Ectodermal cell (in vitro differentiated cells): Measurements from ENCODE around the gene CTNNBL1.

ENCODE experiments used
- H3K27ac ChIP-seq: 2 replicates; pipeline ENCODE4 v1.7.0; 2013; ENCODE audit warnings: mild to moderate bottlenecking, low read depth, low read length; ENCODE audit not compliant: insufficient read depth, poor library complexity, severe bottlenecking
- H3K27me3 ChIP-seq: 2 replicates; pipeline ENCODE4 v1.7.0; 2013; ENCODE audit warnings: mild to moderate bottlenecking, low read length; ENCODE audit not compliant: insufficient read depth, control insufficient read depth, poor library complexity, severe bottlenecking
- H3K36me3 ChIP-seq: one replicate; pipeline ENCODE4 v1.7.0; 2013; ENCODE audit warnings: low read length; ENCODE audit not compliant: control insufficient read depth, insufficient read depth
- H3K4me1 ChIP-seq: one replicate; pipeline ENCODE4 v1.7.0; 2013; ENCODE audit warnings: low read length; ENCODE audit not compliant: control insufficient read depth, insufficient read depth
- H3K4me3 ChIP-seq: 2 replicates; pipeline ENCODE4 v1.7.0; 2013; ENCODE audit warnings: low read depth, low read length, control low read depth; ENCODE audit not compliant: insufficient read depth
- H3K9me3 ChIP-seq: 2 replicates; pipeline ENCODE4 v1.7.0; 2013; ENCODE audit warnings: mild to moderate bottlenecking, low read length, moderate library complexity; ENCODE audit not compliant: control insufficient read depth
- WGBS, 2 experiments: methylation state at CpG; one replicate each; pipeline ENCODE4 v1.1.7; 2013; ENCODE audit warnings: missing lambda C conversion rate in 2 of 2; 5-methylcytosine and 5-hydroxymethylcytosine counted together

The CTNNBL1 gene

GRCh38 chr20:37882961-37883712, 189.3 kb downstream of the CTNNBL1 start:
- 88 to 90% methylated on average over 16 of the region's 16 CpGs for WGBS, 2 experiments
- Histone ChIP-seq H3K4me1 (peaks cover 7% of the 10 kb centered on the region), H3K27ac (no peak overlapping the region)

DNA sequence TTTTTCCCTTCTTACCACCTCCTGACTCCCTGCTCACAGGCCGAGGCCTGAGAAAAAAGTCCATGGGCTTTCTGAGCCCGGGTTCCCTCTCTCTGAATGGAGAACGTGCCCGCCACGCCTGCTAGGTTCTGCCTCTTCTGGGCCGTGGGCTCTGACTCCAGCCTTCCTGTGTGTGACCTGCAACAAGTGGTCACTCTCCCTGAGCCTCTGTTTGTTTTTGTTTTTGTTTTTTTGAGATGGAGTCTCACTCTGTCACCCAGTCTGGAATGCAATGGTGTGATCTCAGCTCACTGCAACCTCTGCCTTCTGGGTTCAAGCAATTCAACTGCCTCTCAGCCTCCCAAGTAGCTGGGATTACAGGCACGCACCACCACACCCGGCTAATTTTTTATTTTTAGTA, 191.2 kb downstream of the CTNNBL1 start:
- Histone ChIP-seq H3K27me3 (no peaks in the 10 kb centered on the region), H3K27ac (no peak overlapping the region), H3K4me3 (no peak overlapping the region), H3K36me3 (no peaks in the 10 kb centered on the region), H3K4me1 (peaks cover 7% of the 10 kb centered on the region), H3K9me3 (no peaks in the 10 kb centered on the region)
- 90 to 94% methylated on average over 8 of the region's 8 CpGs for WGBS, 2 experiments

More at GRCh38 chr20:37882961-37883712, 189.3 kb downstream of the CTNNBL1 start:
- H3K4me3 ChIP-seq, result no peak overlapping the region
- H3K9me3 ChIP-seq, result no peaks in the 10 kb centered on the region
- no peaks in the 10 kb centered on the region for H3K36me3 ChIP-seq
- H3K27me3 ChIP-seq, result no peaks in the 10 kb centered on the region

DNA sequence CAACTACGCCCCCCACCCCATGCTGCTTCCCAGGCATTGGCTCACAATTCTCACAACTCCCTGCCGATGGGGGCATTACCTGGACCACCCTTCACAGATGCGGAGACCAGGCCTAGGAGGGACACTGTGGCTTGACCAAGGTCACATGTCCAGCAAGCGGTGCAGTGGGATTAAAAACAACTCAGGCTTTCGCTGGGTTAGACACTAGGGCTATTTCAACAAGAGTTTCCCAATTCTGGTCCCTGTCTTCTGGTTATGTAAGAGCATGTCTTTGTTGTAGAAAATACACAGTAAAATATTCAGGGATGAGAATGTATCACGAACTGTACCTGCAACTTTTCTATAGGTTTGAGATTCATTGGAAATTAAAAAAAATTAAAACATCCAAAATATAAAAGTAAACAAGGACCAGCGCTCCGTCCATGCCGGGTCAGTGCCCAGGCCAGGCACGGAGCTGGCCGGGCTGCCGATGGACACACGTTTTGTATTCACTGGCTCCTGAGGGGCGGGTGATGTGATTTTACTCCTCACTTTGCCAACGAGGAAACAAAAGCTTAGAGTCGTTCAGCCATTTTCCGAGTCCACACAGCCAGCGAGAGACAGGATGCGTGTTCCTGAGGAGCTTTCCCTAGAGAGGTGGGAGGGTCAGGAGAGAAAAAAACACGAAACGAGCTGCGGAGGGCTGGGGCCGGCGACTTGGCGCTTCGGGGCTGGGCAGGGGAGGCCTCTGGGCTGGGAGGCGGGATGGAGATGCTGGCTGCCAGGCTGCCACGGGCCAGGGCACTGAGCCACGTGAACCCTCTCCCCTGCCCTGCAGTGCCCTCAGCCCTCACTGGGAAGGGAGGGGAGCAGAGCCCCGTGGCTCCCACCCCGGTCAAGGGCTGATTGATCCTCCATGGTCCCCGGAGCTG, 192.0 kb downstream of the CTNNBL1 start:
- no peaks in the 10 kb centered on the region for H3K36me3 ChIP-seq
- H3K9me3 ChIP-seq, result no peaks in the 10 kb centered on the region
- WGBS, 2 experiments, result 84 to 86% methylated on average over 31 to 32 of the region's 32 CpGs
- peaks cover 9% of the 10 kb centered on the region for H3K4me1 ChIP-seq
- H3K27me3 ChIP-seq, result no peaks in the 10 kb centered on the region
- no peak overlapping the region for H3K27ac ChIP-seq
- no peak overlapping the region for H3K4me3 ChIP-seq

DNA sequence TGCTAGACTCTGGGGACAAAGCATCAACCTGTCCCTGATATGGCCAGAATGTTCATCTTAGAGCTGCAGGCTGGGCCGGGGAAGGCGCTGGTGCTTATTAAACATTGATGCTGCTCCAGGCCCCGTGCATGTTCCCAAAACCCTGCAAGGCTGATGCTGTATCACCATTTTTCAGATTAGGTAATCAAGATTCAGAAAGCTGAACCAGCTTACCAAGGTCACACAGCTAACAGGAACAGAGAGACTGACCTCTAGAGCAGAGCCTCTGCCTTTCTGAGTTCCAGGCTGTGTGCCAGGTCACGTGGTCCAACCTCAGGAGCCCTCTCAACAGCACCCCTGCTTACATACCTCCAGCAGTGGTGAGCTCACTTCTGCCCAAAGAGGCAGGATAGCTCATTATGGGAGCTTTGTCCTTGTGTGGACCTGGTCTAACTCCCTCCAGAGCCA, 193.0 kb downstream of the CTNNBL1 start:
- WGBS, 2 experiments, result 94 to 95% methylated on average over 4 of the region's 4 CpGs
- Histone ChIP-seq H3K27ac (no peak overlapping the region), H3K36me3 (no peaks in the 10 kb centered on the region), H3K4me3 (no peak overlapping the region), H3K9me3 (no peaks in the 10 kb centered on the region), H3K27me3 (no peaks in the 10 kb centered on the region), H3K4me1 (peaks cover 12% of the 10 kb centered on the region)

DNA sequence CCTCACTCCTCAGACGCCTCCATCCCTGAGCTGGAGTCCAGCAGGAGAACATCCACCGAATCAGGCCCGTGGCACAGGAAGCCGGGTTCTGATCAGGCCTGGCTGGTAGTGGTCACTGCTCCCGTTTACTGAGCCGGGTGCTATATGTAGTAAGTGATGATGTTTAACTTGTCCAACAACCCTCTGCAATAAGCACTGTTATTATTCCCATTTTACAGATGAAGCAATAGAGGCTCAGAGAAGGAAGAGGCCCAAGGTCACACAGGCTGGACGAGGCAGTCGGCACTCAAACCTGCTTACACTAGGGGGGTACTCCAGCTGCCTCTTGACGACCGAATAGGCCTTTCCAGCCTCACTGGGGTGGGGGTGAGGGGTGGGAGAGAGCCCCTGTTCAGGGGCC, 194.8 kb downstream of the CTNNBL1 start:
- H3K4me1 ChIP-seq, result peaks cover 4% of the 10 kb centered on the region
- H3K27ac ChIP-seq, result no peak overlapping the region
- H3K36me3 ChIP-seq, result no peaks in the 10 kb centered on the region
- H3K9me3 ChIP-seq, result no peaks in the 10 kb centered on the region
- no peaks in the 10 kb centered on the region for H3K27me3 ChIP-seq
- 94 to 95% methylated on average over 9 to 10 of the region's 10 CpGs for WGBS, 2 experiments
- no peak overlapping the region for H3K4me3 ChIP-seq

DNA sequence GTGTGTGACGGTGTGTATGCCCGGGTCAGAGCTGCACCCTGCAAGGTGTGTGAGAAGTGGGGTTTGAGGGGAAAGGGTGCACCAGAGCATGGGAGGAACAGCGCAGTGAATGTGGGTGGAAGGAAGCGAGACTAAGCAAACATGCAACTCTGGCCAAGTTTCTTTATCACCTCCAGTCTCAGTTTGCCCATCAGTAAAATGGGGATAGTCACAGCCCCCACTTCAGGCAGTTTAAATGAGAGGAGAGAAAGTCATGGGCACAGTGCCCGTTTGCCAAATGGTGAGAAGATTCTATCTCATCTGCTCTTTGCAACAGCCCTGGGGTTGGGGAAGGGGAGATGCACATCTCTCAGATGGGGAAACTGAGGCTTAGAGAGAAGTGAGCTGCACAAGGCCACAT, 196.3 kb downstream of the CTNNBL1 start:
- 93% methylated on average over 5 of the region's 5 CpGs for WGBS, 2 experiments
- Histone ChIP-seq H3K9me3 (no peaks in the 10 kb centered on the region), H3K4me3 (no peak overlapping the region), H3K27me3 (no peaks in the 10 kb centered on the region), H3K27ac (no peak overlapping the region), H3K4me1 (peaks cover 4% of the 10 kb centered on the region), H3K36me3 (no peaks in the 10 kb centered on the region)

- Histone ChIP-seq H3K36me3 (no peaks in the 10 kb centered on the region), H3K4me1 (peaks cover 4% of the 10 kb centered on the region), H3K9me3 (no peaks in the 10 kb centered on the region), H3K27me3 (no peaks in the 10 kb centered on the region), H3K4me3 (no peak overlapping the region), H3K27ac (no peak overlapping the region)
- 82 to 86% methylated on average over 13 of the region's 13 CpGs for WGBS, 2 experiments
Measured at GRCh38 chr20:37890643-37891042, 196.8 kb downstream of the CTNNBL1 start.

DNA sequence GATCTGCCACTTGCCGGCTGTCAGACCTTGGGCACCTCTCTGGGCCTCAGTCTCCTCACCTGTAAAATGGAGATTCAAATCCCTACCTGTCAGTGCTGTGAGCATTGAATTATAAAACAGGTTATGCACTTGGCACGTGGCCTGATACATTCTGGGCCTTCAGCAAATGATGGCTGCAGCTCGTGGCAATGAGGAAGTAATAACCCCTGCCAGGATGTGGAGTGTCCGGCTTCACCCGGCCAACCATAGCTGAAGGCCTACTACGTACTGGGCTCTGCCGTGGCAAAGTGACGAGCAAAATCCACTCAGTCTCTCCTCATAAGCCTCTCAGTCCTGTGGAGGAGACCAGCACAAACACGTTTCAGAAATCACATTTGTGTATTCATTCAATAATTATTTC, 198.2 kb downstream of the CTNNBL1 start:
- Histone ChIP-seq H3K27ac (no peak overlapping the region), H3K27me3 (no peaks in the 10 kb centered on the region), H3K4me1 (peaks cover 8% of the 10 kb centered on the region), H3K36me3 (no peaks in the 10 kb centered on the region), H3K4me3 (no peak overlapping the region), H3K9me3 (no peaks in the 10 kb centered on the region)
- 94 to 96% methylated on average over 9 of the region's 9 CpGs for WGBS, 2 experiments

DNA sequence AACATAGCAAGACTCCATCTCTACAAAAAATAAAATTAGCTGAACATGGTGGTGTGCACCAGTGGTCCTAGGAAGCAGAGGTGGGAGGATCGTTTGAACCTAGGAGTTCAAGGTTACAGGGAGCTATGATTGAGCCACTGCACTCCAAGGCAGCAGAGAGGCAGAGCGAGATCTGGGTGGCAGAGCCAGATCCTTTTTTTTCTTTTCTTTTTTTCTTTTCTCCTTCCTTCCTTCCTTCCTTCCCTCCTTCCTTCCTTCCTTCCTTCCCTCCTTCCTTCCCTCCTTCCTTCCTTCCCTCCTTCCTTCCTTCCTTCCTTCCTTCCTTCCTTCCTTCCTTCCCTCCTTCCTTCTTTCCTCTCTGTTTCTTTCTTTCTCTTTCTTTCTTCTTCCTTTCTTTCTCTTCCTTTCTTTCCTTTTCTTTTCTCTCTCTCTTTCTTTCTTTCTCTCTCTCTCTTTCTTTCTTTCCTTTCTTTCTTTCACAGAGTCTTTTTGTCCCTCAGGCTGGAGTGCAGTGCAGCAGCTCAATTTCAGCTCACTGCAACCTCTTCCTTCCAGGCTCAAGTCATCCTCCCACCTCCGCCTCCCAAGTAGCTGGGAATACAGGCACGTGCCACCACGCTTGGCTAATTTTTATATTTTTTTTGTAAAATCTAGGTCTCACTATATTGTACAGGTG, 199.9 kb downstream of the CTNNBL1 start:
- peaks cover 10% of the 10 kb centered on the region for H3K4me1 ChIP-seq
- 82 to 86% methylated on average over 5 of the region's 5 CpGs for WGBS, 2 experiments
- H3K27me3 ChIP-seq, result no peaks in the 10 kb centered on the region
- H3K4me3 ChIP-seq, result no peak overlapping the region
- no peaks in the 10 kb centered on the region for H3K36me3 ChIP-seq
- H3K9me3 ChIP-seq, result no peaks in the 10 kb centered on the region
- H3K27ac ChIP-seq, result no peak overlapping the region

GRCh38 chr20:37894454-37894853, 200.6 kb downstream of the CTNNBL1 start:
- WGBS, 2 experiments, result 92 to 93% methylated on average over 4 of the region's 4 CpGs
- Histone ChIP-seq H3K4me1 (peaks cover 10% of the 10 kb centered on the region), H3K27me3 (no peaks in the 10 kb centered on the region), H3K36me3 (no peaks in the 10 kb centered on the region), H3K9me3 (no peaks in the 10 kb centered on the region), H3K4me3 (no peak overlapping the region), H3K27ac (no peak overlapping the region)
